Activated T-helper 1 cell treated with anti-CD3 and anti-CD28 coated beads, Interleukin-2, amount 50 U/mL, for 16 hours (primary cell): ENCODE data around the gene TNFRSF1B.
"Not testable (repeated sequence)": the region's sequence is repeated elsewhere in the genome, so short reads cannot be mapped to it uniquely, and the experiment has no call there.

Experiments
- DNase-seq, 2 donors: peaks; one replicate each; pipeline ENCODE4 v3.0.0-alpha.2; 2020; ENCODE audit warnings: low read depth in 1 of 2, low spot score in 1 of 2

The TNFRSF1B gene

GRCh38 chr1:12215118-12215961, 48.5 kb downstream of the TNFRSF1B start:
- no peak for DNase-seq

GRCh38 chr1:12219800-12220199, 53.0 kb downstream of the TNFRSF1B start:
- no peak for DNase-seq

DNA sequence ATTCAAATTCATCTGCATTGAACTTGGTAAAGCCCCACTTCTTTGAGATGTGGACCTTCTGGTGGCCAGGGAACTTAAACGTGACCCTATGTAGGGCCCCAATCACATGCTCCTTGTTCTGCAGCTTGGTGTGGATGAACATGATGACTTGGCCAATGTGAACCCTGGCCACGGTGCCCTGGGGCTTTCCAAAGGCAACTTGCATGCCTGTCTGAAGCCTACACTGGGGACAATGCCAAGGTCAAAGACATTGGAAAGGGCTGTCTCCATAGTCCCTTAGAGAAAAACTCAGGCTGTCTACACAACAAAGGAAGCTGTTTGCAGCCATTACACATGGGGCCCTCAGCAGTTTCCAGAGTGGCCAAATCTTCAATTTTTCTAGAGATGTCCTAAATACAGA, 54.1 kb downstream of the TNFRSF1B start:
- DNase-seq, result no peak

GRCh38 chr1:12222700-12223099, 55.9 kb downstream of the TNFRSF1B start:
- not testable (repeated sequence) for DNase-seq

- DNase-seq, result not testable (repeated sequence)
Measured at GRCh38 chr1:12224092-12224491, 57.3 kb downstream of the TNFRSF1B start.

DNA sequence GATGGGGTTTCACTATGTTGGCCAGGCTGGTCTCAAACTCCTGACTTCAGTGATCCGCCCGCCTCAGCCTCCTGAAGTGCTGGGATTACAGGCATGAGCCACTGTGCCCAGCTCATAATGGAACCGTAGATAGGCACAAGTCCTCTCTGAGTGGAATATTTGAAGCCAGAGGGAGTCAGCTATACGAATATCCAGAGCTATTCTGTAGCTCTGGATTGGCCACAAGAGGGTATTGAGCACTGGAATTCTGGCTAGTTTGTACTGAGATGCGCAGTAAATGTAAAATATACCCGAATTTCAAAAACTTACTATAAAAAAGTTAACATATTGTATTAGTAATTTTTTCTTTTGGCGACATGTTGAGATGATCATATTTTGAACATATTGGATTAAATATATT, 62.2 kb downstream of the TNFRSF1B start:
- no peak for DNase-seq

DNA sequence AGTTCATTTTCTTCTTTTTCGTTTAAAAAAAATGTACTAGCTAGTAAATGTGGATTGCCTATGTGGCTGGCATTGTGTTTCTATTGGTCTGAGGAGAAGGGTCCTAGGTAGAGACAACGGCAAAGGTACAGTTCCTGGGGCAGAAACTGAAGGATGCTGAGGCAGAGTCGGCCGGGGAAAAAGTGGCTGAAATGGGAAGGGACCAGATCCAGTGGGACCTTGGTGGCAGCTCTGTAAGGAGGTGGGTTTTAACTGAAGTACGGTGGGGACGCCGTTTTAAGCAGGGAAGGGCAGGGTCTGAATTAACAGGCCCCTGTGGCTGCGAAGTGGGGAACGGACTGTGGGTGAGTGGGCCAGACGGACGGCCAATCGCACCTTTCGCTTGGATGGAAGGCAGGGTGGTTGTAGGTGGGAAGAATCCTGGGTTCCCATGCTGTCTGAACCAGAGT, 62.6 kb downstream of the TNFRSF1B start:
- DNase-seq, result no peak

DNA sequence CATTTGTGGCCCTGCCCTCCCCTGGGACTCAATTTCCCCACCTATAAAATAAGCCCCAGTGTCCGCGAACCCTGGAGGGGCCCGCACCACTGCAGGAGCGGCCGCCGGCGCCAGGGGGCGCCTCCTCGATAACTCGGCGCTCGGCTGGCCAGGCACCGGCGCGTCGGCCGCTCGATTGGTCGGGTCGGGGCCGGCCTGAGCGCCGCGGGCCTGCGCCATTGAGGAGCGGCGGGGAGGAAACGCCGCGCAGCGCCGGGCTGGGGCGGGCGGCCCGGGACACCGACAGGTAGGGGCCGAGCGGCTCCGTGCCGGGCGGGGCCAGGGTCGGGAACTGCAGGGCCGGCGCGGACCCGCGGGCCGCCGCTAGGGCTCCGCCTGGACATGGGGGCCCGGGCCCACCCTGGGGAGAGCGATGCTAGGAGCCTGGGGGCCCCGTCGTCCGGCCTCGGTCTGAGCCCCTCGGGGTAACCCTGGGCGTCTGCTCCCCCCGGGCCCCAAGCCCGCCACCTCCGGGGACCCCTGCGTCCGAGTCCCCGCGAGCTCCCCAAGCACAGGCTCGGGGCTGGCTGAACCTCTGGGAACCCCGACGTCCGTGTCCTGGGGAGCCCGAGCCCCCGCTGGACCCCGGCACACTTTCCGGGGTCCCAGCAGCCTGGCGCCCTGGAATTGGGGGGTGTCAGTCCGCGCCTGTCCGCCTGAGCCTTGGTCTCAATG, 63.2 kb downstream of the TNFRSF1B start, which contains the start of gene VPS13D:
TSS of gene VPS13D (plus strand) at position 196 of the 714 bp plus-strand sequence. CDS start 4,237 bp downstream, outside the sequence.
- DNase-seq, result peak; percentile 65 to 78

- no peak for DNase-seq
Measured at GRCh38 chr1:12230549-12231275, 63.9 kb downstream of the TNFRSF1B start.

- DNase-seq, result no peak
Measured at GRCh38 chr1:12231276-12231595, 64.4 kb downstream of the TNFRSF1B start.

GRCh38 chr1:12232221-12232620, 65.4 kb downstream of the TNFRSF1B start:
- no peak for DNase-seq

- DNase-seq, result no peak
Measured at GRCh38 chr1:12244078-12244477, 77.3 kb downstream of the TNFRSF1B start.

DNA sequence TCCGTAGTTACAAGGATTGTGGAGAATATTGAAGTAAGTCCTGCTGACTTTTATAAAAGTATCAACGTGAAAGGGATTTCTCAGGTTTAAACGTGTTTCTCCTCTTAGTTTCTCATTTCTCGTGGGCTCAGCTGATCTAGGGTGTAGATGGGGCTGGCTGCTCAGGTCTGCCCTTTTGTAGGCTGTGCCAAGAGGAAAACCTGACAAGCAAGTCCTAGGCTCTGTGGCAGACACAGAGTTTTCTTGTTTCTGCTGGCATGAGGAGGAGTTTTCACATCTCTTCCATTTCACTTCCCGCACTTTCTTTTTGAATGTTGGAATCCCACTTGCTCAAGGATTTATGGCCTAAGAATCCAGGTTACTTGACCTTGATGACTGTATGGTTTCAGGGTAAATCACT, 77.8 kb downstream of the TNFRSF1B start:
- DNase-seq, result no peak

GRCh38 chr1:12245116-12245515, 78.3 kb downstream of the TNFRSF1B start:
- DNase-seq, result no peak

GRCh38 chr1:12245733-12246132, 78.9 kb downstream of the TNFRSF1B start:
- DNase-seq, result no peak

- no peak for DNase-seq
Measured at GRCh38 chr1:12246584-12246983, 79.8 kb downstream of the TNFRSF1B start.

DNA sequence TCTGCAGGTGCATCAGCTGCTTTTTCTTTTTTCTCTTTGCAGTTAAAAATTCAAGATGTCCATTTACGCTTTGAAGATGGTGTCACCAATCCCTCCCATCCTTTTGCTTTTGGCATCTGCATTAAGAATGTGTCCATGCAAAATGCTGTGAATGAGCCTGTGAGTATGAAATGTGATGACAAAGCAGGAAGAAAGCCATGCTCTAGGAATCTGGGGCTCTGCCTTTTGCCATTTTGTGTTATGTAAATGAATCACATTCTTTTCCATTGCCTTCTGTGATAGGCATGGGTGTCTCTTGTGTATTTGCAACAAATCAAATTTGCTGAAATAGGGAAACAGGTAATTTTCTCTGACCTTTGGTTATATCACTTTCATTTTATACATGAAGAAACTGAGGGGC, 82.4 kb downstream of the TNFRSF1B start:
- DNase-seq, result no peak

DNA sequence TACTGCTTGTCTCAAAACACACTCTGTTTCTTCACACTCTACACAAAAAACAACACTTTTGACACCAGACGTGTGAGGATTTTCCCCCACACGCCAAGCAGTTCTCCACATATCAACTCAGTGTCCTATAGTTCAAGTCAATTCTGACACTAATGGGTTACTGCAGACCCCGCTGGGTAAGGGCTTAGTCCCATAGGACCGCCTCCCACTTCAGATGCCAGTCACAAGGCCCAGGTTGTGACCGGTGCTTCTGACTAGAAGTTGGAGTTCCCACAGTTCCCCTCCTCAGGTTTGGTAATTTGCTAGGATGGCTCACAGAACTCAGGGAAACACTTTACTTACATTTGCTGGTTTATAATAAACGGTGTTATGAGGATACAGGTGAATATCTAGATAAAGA, 83.0 kb downstream of the TNFRSF1B start:
- DNase-seq, result no peak

DNA sequence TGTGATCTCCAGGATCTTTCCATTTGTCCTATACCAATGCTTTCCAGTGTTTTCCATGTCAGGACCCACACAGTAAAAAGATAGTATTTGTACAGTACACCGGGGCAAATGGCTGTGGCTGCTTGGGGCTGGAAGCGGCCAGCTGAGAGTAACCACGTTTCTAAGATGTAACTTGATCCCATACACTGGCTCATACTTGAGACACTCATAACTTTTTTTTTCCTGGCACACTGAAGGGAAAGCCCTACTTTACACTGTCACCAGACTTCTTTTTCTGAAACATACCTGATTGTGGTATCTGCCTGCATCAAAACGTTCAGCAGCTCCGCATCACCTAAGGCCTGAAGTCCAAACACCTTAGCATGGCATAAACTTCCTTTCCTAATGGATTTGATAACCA, 84.7 kb downstream of the TNFRSF1B start:
- no peak for DNase-seq

DNA sequence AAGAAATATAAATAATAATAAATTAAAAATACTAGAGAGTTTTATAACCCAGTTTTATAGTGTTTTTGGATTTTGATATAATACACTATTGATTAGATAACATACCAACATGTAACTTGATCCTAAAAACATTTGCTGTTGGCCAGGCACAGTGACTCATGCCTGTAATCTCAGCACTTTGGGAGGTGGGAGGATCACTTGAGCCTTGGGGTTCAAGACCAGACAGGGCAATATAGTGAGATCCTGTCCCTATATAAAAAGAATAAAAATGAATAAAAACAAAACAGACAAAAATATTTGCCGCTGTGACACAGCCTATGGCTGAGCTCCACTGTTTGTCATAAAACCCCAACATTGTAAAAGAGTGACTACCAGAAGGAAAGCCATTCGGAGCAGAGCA, 89.1 kb downstream of the TNFRSF1B start:
- no peak for DNase-seq

DNA sequence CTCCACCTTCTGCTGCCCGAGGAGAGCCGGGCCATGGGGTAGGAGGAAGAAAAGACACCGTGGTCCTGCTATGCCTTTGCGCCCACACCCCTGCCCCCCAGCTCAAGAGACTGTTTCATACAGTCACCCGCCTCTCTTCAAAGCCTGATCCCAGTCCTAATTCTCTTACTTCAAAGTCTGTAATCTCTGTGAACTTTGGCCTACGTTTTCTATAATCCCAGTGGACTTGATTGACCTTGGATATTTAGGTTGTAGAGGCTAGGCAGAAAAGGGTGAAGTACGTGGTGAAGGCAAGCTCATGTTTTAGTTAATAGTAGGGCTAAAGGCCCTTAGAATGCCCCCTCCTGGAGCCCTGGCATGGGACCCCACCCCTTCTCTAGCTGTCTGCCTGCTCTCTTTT, 91.5 kb downstream of the TNFRSF1B start:
- DNase-seq, result no peak
